ENCODE data around the gene ZNRF2. TPM values are rescaled to one million over a fixed set of nuclear protein-coding genes. Genes with fewer than 3 reads are reported as not detected.

The ZNRF2 gene
- 43.0 and 45.3 TPM in 2 replicates for total RNA-seq (2014; rRNA removed; shearing (Covaris generic); ENCODE audit: low replicate concordance)

- H4K20me1 ChIP-seq (ENCODE audit: insufficient read depth, low read depth, low read length): peaks cover 14% of the 10 kb centered on the region
- H2AFZ ChIP-seq (ENCODE audit: low read length): peak within 1 kb of the TSS; percentile 75
- H3K4me2 ChIP-seq (ENCODE audit: low read depth, low read length, poor library complexity, severe bottlenecking): peak within 1 kb of the TSS; percentile 93
- peak; percentile 100 for DNase-seq
- peaks cover 49% of the 10 kb centered on the region for H3K79me2 ChIP-seq (ENCODE audit: low read length)
- H3K27ac ChIP-seq (ENCODE audit: low read length): peak within 1 kb of the TSS; percentile 84
- no peaks in the 10 kb centered on the region for H3K9me2 ChIP-seq (replicated peaks; ENCODE audit: insufficient read depth, low read length)
- peak within 1 kb of the TSS; percentile 83 for H3K9ac ChIP-seq (ENCODE audit: low read length)
- no peaks in the 10 kb centered on the region for H3K9me3 ChIP-seq (ENCODE audit: low read length)
- no peaks in the 10 kb centered on the region; the same call in 1 of the 2 replicates for H3K36me3 ChIP-seq (ENCODE audit: insufficient read depth, low read length)
- peak within 1 kb of the TSS; percentile 75 for H3K4me3 ChIP-seq (ENCODE audit: low read length)
- H3K27me3 ChIP-seq (ENCODE audit: low read length): no peaks in the 10 kb centered on the region
- peaks cover 59% of the 10 kb centered on the region for H3K4me1 ChIP-seq (ENCODE audit: low read length)
Observed at GRCh38 chr7:30284298-30285066, at the start of gene ZNRF2. ZNRF2 (plus strand) TSS chr7:30284597; CDS start chr7:30285358, 761 bp downstream.

GRCh38 chr7:30237271-30237695, 47.1 kb upstream of the ZNRF2 start:
- Histone ChIP-seq H3K9me3 (ENCODE audit: low read length) (no peaks in the 10 kb centered on the region), H3K9me2 (replicated peaks; ENCODE audit: insufficient read depth, low read length) (no peaks in the 10 kb centered on the region), H3K4me1 (ENCODE audit: low read length) (peaks cover 72% of the 10 kb centered on the region), H2AFZ (ENCODE audit: low read length) (no peak overlapping the region), H3K4me2 (ENCODE audit: low read depth, low read length, poor library complexity, severe bottlenecking) (peak overlapping the region; percentile 93), H3K4me3 (ENCODE audit: low read length) (0 out of 2 replicates have a peak overlapping the region, but pooled peaks have one; percentile 65), H3K9ac (ENCODE audit: low read length) (peak overlapping the region; percentile 83), H3K27ac (ENCODE audit: low read length) (peak overlapping the region; percentile 100), H4K20me1 (ENCODE audit: insufficient read depth, low read depth, low read length) (no peaks in the 10 kb centered on the region), H3K27me3 (ENCODE audit: low read length) (no peaks in the 10 kb centered on the region), H3K36me3 (ENCODE audit: insufficient read depth, low read length) (no peaks in the 10 kb centered on the region), H3K79me2 (ENCODE audit: low read length) (no peaks in the 10 kb centered on the region)
- DNase-seq: peak; percentile 95

GRCh38 chr7:30238721-30239441, 45.5 kb upstream of the ZNRF2 start:
- Histone ChIP-seq H3K9me2 (replicated peaks; ENCODE audit: insufficient read depth, low read length) (no peaks in the 10 kb centered on the region), H3K4me2 (ENCODE audit: low read depth, low read length, poor library complexity, severe bottlenecking) (peak overlapping the region; percentile 93), H4K20me1 (ENCODE audit: insufficient read depth, low read depth, low read length) (no peaks in the 10 kb centered on the region), H3K36me3 (ENCODE audit: insufficient read depth, low read length) (no peaks in the 10 kb centered on the region), H3K4me3 (ENCODE audit: low read length) (peak overlapping the region; percentile 65), H3K27me3 (ENCODE audit: low read length) (no peaks in the 10 kb centered on the region), H2AFZ (ENCODE audit: low read length) (no peak overlapping the region), H3K9me3 (ENCODE audit: low read length) (no peaks in the 10 kb centered on the region), H3K9ac (ENCODE audit: low read length) (peak overlapping the region; percentile 83), H3K4me1 (ENCODE audit: low read length) (peaks cover 75% of the 10 kb centered on the region), H3K27ac (ENCODE audit: low read length) (peak overlapping the region; percentile 100), H3K79me2 (ENCODE audit: low read length) (no peaks in the 10 kb centered on the region)
- peak; percentile 94 for DNase-seq

- H2AFZ ChIP-seq (ENCODE audit: low read length): peak overlapping the region; percentile 44; the same call in 1 of the 2 replicates
- peak overlapping the region; percentile 45; the same call in 1 of the 2 replicates for H3K4me3 ChIP-seq (ENCODE audit: low read length)
- no peaks in the 10 kb centered on the region for H3K9me3 ChIP-seq (ENCODE audit: low read length)
- no peaks in the 10 kb centered on the region for H4K20me1 ChIP-seq (ENCODE audit: insufficient read depth, low read depth, low read length)
- H3K9ac ChIP-seq (ENCODE audit: low read length): peak overlapping the region; percentile 75
- no peaks in the 10 kb centered on the region for H3K27me3 ChIP-seq (ENCODE audit: low read length)
- peaks cover 75% of the 10 kb centered on the region for H3K4me1 ChIP-seq (ENCODE audit: low read length)
- no peaks in the 10 kb centered on the region for H3K36me3 ChIP-seq (ENCODE audit: insufficient read depth, low read length)
- no peaks in the 10 kb centered on the region for H3K79me2 ChIP-seq (ENCODE audit: low read length)
- DNase-seq: peak; percentile 83
- peak overlapping the region; percentile 93 for H3K4me2 ChIP-seq (ENCODE audit: low read depth, low read length, poor library complexity, severe bottlenecking)
- no peaks in the 10 kb centered on the region for H3K9me2 ChIP-seq (replicated peaks; ENCODE audit: insufficient read depth, low read length)
- peak overlapping the region; percentile 100 for H3K27ac ChIP-seq (ENCODE audit: low read length)
Observed at GRCh38 chr7:30240106-30240800, 44.1 kb upstream of the ZNRF2 start.

- Histone ChIP-seq H3K27me3 (ENCODE audit: low read length) (no peaks in the 10 kb centered on the region), H3K27ac (ENCODE audit: low read length) (peak overlapping the region; percentile 100), H3K4me1 (ENCODE audit: low read length) (peaks cover 84% of the 10 kb centered on the region), H3K36me3 (ENCODE audit: insufficient read depth, low read length) (no peaks in the 10 kb centered on the region), H3K9me3 (ENCODE audit: low read length) (no peaks in the 10 kb centered on the region), H3K4me2 (ENCODE audit: low read depth, low read length, poor library complexity, severe bottlenecking) (no peak overlapping the region), H2AFZ (ENCODE audit: low read length) (no peak overlapping the region), H4K20me1 (ENCODE audit: insufficient read depth, low read depth, low read length) (no peaks in the 10 kb centered on the region), H3K9ac (ENCODE audit: low read length) (no peak overlapping the region), H3K79me2 (ENCODE audit: low read length) (no peaks in the 10 kb centered on the region), H3K4me3 (ENCODE audit: low read length) (no peak overlapping the region), H3K9me2 (replicated peaks; ENCODE audit: insufficient read depth, low read length) (no peaks in the 10 kb centered on the region)
- no peak for DNase-seq
Observed at GRCh38 chr7:30241767-30242166, 42.6 kb upstream of the ZNRF2 start.

GRCh38 chr7:30244340-30244739, 40.1 kb upstream of the ZNRF2 start:
- H3K27me3 ChIP-seq (ENCODE audit: low read length): no peaks in the 10 kb centered on the region
- H3K4me1 ChIP-seq (ENCODE audit: low read length): peaks cover 80% of the 10 kb centered on the region
- H3K4me3 ChIP-seq (ENCODE audit: low read length): no peak overlapping the region
- no peak overlapping the region for H3K4me2 ChIP-seq (ENCODE audit: low read depth, low read length, poor library complexity, severe bottlenecking)
- H3K79me2 ChIP-seq (ENCODE audit: low read length): no peaks in the 10 kb centered on the region
- no peaks in the 10 kb centered on the region for H3K36me3 ChIP-seq (ENCODE audit: insufficient read depth, low read length)
- H3K27ac ChIP-seq (ENCODE audit: low read length): peak overlapping the region; percentile 92
- no peaks in the 10 kb centered on the region for H3K9me3 ChIP-seq (ENCODE audit: low read length)
- no peaks in the 10 kb centered on the region for H3K9me2 ChIP-seq (replicated peaks; ENCODE audit: insufficient read depth, low read length)
- no peak overlapping the region for H3K9ac ChIP-seq (ENCODE audit: low read length)
- no peaks in the 10 kb centered on the region for H4K20me1 ChIP-seq (ENCODE audit: insufficient read depth, low read depth, low read length)
- DNase-seq: no peak
- H2AFZ ChIP-seq (ENCODE audit: low read length): no peak overlapping the region

GRCh38 chr7:30245913-30246312, 38.5 kb upstream of the ZNRF2 start:
- no peaks in the 10 kb centered on the region for H3K9me3 ChIP-seq (ENCODE audit: low read length)
- H4K20me1 ChIP-seq (ENCODE audit: insufficient read depth, low read depth, low read length): no peaks in the 10 kb centered on the region
- H2AFZ ChIP-seq (ENCODE audit: low read length): no peak overlapping the region
- peak overlapping the region; percentile 92 for H3K27ac ChIP-seq (ENCODE audit: low read length)
- H3K27me3 ChIP-seq (ENCODE audit: low read length): no peaks in the 10 kb centered on the region
- H3K9me2 ChIP-seq (replicated peaks; ENCODE audit: insufficient read depth, low read length): no peaks in the 10 kb centered on the region
- no peaks in the 10 kb centered on the region for H3K36me3 ChIP-seq (ENCODE audit: insufficient read depth, low read length)
- H3K4me2 ChIP-seq (ENCODE audit: low read depth, low read length, poor library complexity, severe bottlenecking): no peak overlapping the region
- H3K4me3 ChIP-seq (ENCODE audit: low read length): no peak overlapping the region
- no peaks in the 10 kb centered on the region for H3K79me2 ChIP-seq (ENCODE audit: low read length)
- H3K9ac ChIP-seq (ENCODE audit: low read length): peak overlapping the region; percentile 33; the same call in 1 of the 2 replicates
- no peak for DNase-seq
- peaks cover 76% of the 10 kb centered on the region for H3K4me1 ChIP-seq (ENCODE audit: low read length)
